ENCODE data around the gene NPY5R.

NPY5R gene

GRCh38 chr4:163343604-163344146 is at the start of gene NPY5R:
NPY5R (plus strand) TSS chr4:163343892; CDS start chr4:163350274, 6,382 bp downstream.
- no peak for DNase-seq (ENCODE audit: low spot score)

- no peak for DNase-seq (ENCODE audit: low spot score)
Measured at GRCh38 chr4:163295138-163295537, 48.6 kb upstream of the NPY5R start.

DNA sequence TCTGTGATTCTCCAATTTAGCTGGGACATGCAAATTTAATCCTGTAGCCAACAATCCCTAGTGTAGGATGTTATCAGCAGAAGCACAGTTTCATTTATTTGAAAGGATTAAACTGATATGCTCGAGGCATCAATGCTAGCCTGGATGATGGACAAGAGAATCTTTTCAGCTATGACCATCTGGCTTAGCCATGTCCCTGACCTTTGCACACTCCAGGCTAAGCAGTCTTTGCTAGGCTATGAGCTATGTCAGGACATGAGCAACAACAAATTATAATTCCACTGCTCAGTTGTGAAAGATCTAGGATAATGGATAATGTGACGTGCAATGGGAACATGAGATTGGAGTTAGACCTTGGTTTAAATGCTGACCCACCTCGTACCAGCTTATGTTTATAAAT is 43.2 kb upstream of the NPY5R start:
- no peak for DNase-seq (ENCODE audit: low spot score)

GRCh38 chr4:163303069-163303468 is 40.6 kb upstream of the NPY5R start:
- DNase-seq (ENCODE audit: low spot score) = no peak

- no peak for DNase-seq (ENCODE audit: low spot score)
Measured at GRCh38 chr4:163309466-163309865, 34.2 kb upstream of the NPY5R start.

GRCh38 chr4:163317110-163317509 is 26.6 kb upstream of the NPY5R start:
- no peak for DNase-seq (ENCODE audit: low spot score)

DNA sequence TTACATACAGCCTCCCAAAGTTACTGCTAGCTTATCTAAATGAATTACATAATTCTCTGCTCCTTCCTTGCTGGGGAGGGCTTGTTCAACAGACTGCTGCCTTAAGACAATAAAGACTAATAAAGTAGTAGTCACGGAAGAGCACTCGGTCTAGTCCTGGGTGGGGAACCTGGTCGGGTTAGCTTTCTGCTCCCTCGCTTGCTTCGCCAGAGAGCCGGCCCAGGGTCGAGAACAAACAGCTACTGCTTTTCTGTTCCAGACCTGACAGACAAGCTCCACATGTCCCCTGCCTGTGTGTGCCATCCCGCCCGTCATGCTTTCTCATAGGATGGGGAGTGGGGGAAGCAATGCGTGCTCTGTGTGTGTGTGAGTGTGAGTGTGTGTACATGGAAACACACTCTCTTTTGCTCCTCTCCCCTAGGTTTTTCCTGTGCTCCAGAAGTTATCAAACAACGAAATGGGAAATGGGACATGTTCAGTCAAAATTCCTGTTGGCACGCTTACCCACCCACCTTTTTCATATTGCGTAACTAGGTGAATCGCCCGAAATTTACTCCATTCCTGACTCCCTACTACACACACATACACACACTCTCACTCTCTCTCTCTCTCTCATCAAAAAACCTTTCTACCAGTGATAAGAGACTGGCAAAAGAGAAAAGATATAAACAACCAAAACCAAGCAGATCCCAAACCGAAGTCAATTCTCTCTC is 12.6 kb upstream of the NPY5R start:
- no peak for DNase-seq (ENCODE audit: low spot score)

DNA sequence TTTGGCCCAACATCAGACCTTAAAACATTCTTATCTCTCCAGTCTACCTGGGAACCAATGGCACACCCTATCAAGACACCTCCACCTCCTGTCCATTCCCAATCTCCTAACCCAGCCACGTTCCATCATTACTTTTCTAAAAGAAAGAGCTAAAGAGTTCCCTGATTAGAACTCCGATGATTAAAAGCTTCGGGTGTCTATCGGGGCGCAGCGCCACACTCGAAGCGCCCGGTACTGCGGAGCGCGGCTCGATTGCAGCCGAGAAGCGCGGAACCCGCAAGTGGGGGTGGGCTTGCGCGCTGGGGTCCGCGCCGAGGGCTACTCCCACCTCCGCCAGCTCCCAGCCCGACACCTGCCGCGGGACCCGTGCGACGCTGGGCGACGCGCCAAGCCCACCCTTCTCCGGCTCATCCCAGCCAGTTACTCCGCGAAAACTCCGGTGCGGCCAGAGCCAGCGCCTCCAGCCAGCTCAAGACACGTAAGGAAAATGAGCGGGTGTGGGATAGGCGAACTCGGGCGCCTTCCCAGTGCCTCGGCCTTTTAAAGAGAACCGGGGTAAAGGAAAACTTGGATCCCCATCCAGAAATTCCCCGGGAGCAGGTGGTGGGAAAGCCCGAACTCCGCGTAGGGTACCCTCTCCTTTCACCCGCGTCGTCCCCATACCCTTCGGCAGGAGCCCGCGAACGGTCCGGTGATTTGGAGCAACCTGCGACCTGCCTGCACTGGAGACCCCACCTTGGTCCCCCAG is 11.9 kb upstream of the NPY5R start:
- no peak for DNase-seq (ENCODE audit: low spot score)

DNA sequence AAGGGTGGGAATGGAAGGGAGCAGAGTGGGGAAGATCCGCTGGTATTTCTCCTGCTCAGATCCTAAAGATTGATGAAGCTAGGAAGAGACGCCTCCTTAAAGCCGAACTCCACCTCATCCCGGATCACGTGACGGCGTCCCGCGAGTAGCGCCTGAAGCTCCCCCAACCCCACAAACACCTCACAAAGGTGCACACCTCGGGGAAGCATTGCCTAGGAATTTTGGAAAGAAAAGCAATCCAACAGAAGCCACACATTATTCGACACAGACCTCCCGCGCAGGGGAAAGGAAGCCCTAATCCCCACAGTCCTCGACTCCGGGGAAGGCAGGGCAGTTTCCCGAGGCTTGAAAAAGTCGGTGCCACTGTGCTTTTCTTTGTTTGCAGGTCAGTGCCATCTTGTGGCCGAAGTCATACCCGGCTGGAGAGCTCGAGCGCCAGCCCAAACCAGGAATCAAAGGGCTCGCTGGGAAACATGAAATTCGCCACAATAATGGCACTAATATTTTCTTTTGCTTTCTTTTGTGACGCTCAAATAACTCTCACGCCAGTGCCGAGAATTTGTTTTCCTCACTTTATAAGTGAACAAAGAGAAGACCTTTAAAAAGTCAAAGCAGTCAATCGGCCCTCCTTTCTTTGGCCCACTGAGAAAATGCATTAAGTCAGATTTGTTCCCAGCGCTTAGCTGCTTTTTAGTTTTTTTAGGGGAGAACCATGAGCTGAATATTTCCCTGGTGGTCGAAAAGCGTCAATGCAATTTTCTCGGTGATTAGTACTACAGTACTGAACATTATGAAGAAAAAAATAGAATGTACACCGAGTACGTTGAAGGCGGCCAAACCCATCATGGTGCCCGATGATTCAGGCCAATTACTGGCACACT is 10.9 kb upstream of the NPY5R start, which contains the start of gene NPY1R:
TSS of gene NPY1R (minus strand) at position 71 of the 881 bp plus-strand sequence. CDS start 6,042 bp downstream, outside the sequence.
- DNase-seq (ENCODE audit: low spot score) = no peak

DNA sequence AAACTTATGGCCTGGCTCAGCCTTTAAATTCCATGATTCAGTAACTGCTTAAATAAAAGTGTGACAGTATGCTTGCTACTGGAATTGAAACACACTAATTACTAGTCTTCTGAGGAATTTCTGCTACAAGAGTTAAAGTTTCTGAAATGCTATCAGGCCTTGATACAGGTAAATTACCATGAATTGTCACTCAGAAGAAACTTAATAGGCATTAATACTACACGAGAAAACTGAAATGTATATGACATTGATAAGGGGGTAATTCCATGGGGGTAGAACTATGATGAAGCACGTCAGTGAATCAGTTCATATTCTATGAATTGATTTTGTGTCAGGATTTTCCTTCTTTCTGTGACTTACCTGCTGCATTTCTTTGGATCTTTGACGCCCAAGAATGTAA is 8.3 kb upstream of the NPY5R start:
- DNase-seq (ENCODE audit: low spot score) = no peak

- DNase-seq (ENCODE audit: low spot score) = no peak
Measured at GRCh38 chr4:163344147-163345125, 744 bp downstream of the NPY5R start.

GRCh38 chr4:163350672-163351071 is 7.0 kb downstream of the NPY5R start:
- DNase-seq (ENCODE audit: low spot score) = no peak

GRCh38 chr4:163353054-163353453 is 9.4 kb downstream of the NPY5R start:
- DNase-seq (ENCODE audit: low spot score) = no peak

DNA sequence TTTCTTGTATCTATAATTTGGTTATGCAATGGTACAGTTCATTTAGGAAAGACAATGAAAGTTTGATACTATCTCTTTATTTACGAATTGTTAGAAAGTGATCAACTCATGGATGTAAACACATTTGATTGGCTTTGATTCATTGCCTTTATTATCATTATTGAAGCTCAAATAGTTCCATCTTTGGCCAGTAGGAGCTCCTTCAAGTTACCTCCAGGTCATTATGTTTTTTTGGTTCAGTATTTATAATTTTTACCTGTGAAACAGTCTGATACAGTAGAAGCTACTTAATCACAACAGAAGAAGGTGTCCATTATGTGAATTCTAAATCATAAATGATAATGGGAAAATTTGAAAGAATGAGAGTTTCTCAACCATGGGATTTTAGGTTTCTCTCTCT is 12.4 kb downstream of the NPY5R start:
- no peak for DNase-seq (ENCODE audit: low spot score)

- no peak for DNase-seq (ENCODE audit: low spot score)
Measured at GRCh38 chr4:163367651-163368050, 24.0 kb downstream of the NPY5R start.

DNA sequence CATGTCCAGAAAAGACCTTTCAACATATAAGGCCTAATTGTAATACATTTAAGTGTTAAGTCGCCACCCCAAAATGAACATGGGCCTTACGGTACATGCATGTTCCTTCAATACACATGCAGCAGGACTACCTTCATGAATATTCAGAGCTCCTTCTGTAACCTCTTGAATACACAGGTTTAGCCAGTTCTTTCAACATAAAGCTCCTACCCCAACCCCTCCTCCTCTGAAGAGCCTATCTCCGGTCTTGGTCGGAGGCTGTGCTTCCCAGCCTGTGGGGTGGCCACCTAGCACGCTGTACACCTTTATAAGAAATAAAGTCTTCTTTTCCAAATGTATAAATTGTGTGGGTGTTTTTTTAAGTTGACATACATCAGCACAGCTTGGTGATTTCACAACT is 28.3 kb downstream of the NPY5R start:
- DNase-seq (ENCODE audit: low spot score) = no peak

DNA sequence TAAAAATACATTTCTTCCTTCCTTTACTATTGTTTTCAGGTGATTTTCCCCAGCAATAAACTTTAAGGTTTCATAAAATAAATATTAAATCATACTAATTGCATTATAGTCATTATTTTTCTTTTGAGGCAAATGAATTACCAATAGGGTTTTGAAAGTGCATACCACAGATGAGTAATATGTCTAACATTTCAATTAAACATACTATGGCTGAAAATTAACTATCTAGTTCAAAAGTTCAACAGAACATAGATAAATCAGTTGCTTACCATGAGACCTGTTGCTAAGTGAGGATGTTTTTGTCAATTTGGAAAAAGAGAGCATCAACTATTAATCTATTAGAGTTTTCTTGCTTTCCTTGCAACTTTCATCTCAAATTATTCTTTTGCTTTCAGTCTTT is 35.0 kb downstream of the NPY5R start:
- no peak for DNase-seq (ENCODE audit: low spot score)

GRCh38 chr4:163380703-163381102 is 37.0 kb downstream of the NPY5R start:
- DNase-seq (ENCODE audit: low spot score) = no peak

DNA sequence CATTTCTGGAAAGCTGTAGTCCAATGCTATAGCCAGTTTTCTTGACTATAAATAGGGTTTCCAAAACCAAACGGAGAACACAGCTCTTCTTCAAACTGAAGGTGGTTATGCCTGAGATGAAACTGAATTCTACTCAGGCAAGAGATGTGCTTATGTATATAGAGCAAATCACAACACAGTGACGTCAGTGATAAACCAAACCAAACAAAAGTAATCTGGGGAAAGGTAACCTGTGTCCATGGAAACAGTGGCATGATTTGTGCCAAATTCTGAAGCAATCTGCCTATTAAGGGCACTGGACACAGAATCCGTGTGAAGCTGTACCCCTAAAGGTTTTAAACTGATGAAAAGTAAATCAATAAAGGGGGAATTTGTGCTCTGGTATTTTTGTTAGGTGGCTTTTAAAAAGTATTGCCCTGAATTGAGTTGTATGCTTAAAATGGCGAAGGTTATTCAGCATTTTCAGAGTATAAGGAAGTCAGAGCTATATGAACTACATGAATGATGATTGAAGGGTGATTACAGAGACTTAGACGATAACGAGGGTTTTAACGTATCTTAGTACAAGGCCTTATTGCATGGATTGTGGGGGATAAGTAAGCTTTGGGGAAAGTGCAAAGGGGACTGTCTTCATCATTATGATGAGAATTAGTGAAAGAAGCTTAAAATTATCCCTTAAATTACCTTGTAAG is 38.6 kb downstream of the NPY5R start:
- DNase-seq (ENCODE audit: low spot score) = no peak

- DNase-seq (ENCODE audit: low spot score) = no peak
Measured at GRCh38 chr4:163384434-163384833, 40.7 kb downstream of the NPY5R start.

Measured in CD4-positive, alpha-beta T cell treated with Interleukin-6 at 100 ng/mL for 8 hours (primary cell).